EL (cell line): Measurements from ENCODE around the gene ERBB2.

ENCODE experiments used
- DNase-seq: peaks from one replicate; pipeline ENCODE4 v3.0.0-alpha.2; 2016

Gene ERBB2

GRCh38 chr17:39699818-39700147 is at the start of gene ERBB2:
TSS of gene ERBB2 (plus strand) at chr17:39700064. CDS start at chr17:39700239, 175 bp downstream.
- DNase-seq: peak; percentile 83

- DNase-seq: no peak
Observed at GRCh38 chr17:39650121-39650579, 49.7 kb upstream of the ERBB2 start.

GRCh38 chr17:39651923-39652586 is 47.8 kb upstream of the ERBB2 start:
- DNase-seq: no peak

- DNase-seq: no peak
Observed at GRCh38 chr17:39652587-39653315, 47.1 kb upstream of the ERBB2 start.

- DNase-seq: no peak
Observed at GRCh38 chr17:39653316-39653661, 46.6 kb upstream of the ERBB2 start.

- peak; percentile 47 for DNase-seq
Observed at GRCh38 chr17:39653662-39654331, 46.1 kb upstream of the ERBB2 start.

- DNase-seq: no peak
Observed at GRCh38 chr17:39655105-39655504, 44.8 kb upstream of the ERBB2 start.

- DNase-seq: no peak
Observed at GRCh38 chr17:39658346-39658745, 41.5 kb upstream of the ERBB2 start.

GRCh38 chr17:39658760-39659159 is 41.1 kb upstream of the ERBB2 start:
- no peak for DNase-seq

- no peak for DNase-seq
Observed at GRCh38 chr17:39659279-39660010, 40.4 kb upstream of the ERBB2 start.

GRCh38 chr17:39660011-39660360 is 39.9 kb upstream of the ERBB2 start:
- no peak for DNase-seq

GRCh38 chr17:39660397-39661385 is 39.2 kb upstream of the ERBB2 start:
- DNase-seq: no peak

GRCh38 chr17:39661744-39662541 is 37.9 kb upstream of the ERBB2 start:
- no peak for DNase-seq

GRCh38 chr17:39662551-39663339 is 37.1 kb upstream of the ERBB2 start:
- no peak for DNase-seq

- no peak for DNase-seq
Observed at GRCh38 chr17:39663340-39663687, 36.5 kb upstream of the ERBB2 start.

GRCh38 chr17:39663688-39664580 is 35.9 kb upstream of the ERBB2 start:
- DNase-seq: no peak

- no peak for DNase-seq
Observed at GRCh38 chr17:39664581-39665561, 35.0 kb upstream of the ERBB2 start, which contains the start of gene TCAP. TSS of gene TCAP (plus strand) at chr17:39665349. CDS start at chr17:39665360, 11 bp downstream.

- DNase-seq: no peak
Observed at GRCh38 chr17:39665642-39666224, 34.1 kb upstream of the ERBB2 start.
